Spleen (tissue), 7 donors: ENCODE data around the gene TRMT61A.

Experiments
- CTCF ChIP-seq, 11 experiments: fragments of 200-600 bp in 7 of 11; fragments of 450-650 bp in 4 of 11; sonication (generic) in 4 of 11; IDR thresholded peaks in 8 of 11; conservative IDR thresholded peaks in 3 of 11; 1 replicate in 7 of 11; 2 replicates in 4 of 11; pipeline versions ENCODE4 v1.4.0 to v1.8.0; 2016 to 2021; ENCODE audit warnings: antibody characterized with exemption in 11 of 11, inconsistent platforms in 4 of 11, mild to moderate bottlenecking in 1 of 11
- POLR2AphosphoS5 ChIP-seq, 3 donors: sonication (generic); formaldehyde crosslinking; IDR thresholded peaks; one replicate each; pipeline ENCODE4 v1.5.1; 2017; ENCODE audit warnings: antibody characterized with exemption in 3 of 3
- donor health status: DM: no; HTN: no; CAD: no; lungs with moderate emphysema.
- donor health status: DM: no; HTN: no; CAD: no.
- donor health status: DM: no; HTN: no; CAD: no.

GRCh38 chr14:103520269-103520656 lies 8.7 kb upstream of the TRMT61A start:
- TF ChIP-seq CTCF (IDR thresholded peaks at IDR 0.05 in 8 of 11, conservative IDR thresholded peaks at IDR 0.05 in 3 of 11) (no peak), POLR2AphosphoS5 (IDR thresholded peaks at IDR 0.05) (no peak)
